Parathyroid adenoma (tissue), 2 donors: Measurements from ENCODE around the gene GIMAP8.

ENCODE experiments used
- H2AFZ ChIP-seq: fragments of 300-600 bp; sonication (generic); one replicate; pipeline ENCODE4 v1.7.0; 2017; ENCODE audit warnings: antibody characterized with exemption, mild to moderate bottlenecking
- H3K27ac ChIP-seq: fragments of 300-600 bp; sonication (generic); one replicate; pipeline ENCODE4 v1.7.0; 2017
- H3K27me3 ChIP-seq: fragments of 300-600 bp; sonication (generic); one replicate; pipeline ENCODE4 v1.7.0; 2017; ENCODE audit warnings: low read length; ENCODE audit not compliant: control insufficient read depth, insufficient read depth
- H3K36me3 ChIP-seq: fragments of 300-600 bp; sonication (generic); one replicate; pipeline ENCODE4 v1.7.0; 2017; ENCODE audit warnings: low read length; ENCODE audit not compliant: control insufficient read depth, insufficient read depth
- H3K4me1 ChIP-seq: fragments of 300-600 bp; sonication (generic); one replicate; pipeline ENCODE4 v1.7.0; 2017; ENCODE audit warnings: control low read depth
- H3K4me2 ChIP-seq: fragments of 300-600 bp; sonication (generic); one replicate; pipeline ENCODE4 v1.7.0; 2017; ENCODE audit warnings: low read length
- H3K4me3 ChIP-seq: fragments of 300-600 bp; sonication (generic); one replicate; pipeline ENCODE4 v1.7.0; 2017; ENCODE audit warnings: low read depth, low read length
- H3K79me2 ChIP-seq: fragments of 300-600 bp; sonication (generic); one replicate; pipeline ENCODE4 v1.7.0; 2017; ENCODE audit warnings: control low read depth
- H3K9ac ChIP-seq: fragments of 300-600 bp; sonication (generic); one replicate; pipeline ENCODE4 v1.7.0; 2017; ENCODE audit warnings: mild to moderate bottlenecking
- H3K9me3 ChIP-seq: fragments of 300-600 bp; sonication (generic); one replicate; pipeline ENCODE4 v1.7.0; 2017; ENCODE audit warnings: low read length; ENCODE audit not compliant: control insufficient read depth
- CTCF ChIP-seq: fragments of 300-600 bp; sonication (generic); IDR thresholded peaks from one replicate; pipeline ENCODE4 v1.7.0; 2017; ENCODE audit warnings: antibody characterized with exemption, mild to moderate bottlenecking
- donor health status: primary hyperparathyroidism.

Gene GIMAP8

GRCh38 chr7:150411606-150412005 is 38.8 kb upstream of the GIMAP8 start:
- Histone ChIP-seq H3K9ac (no peak overlapping the region), H3K27me3 (no peaks in the 10 kb centered on the region), H3K4me3 (no peak overlapping the region), H3K36me3 (no peaks in the 10 kb centered on the region), H3K4me2 (no peak overlapping the region), H3K9me3 (no peaks in the 10 kb centered on the region), H3K27ac (peak overlapping the region; percentile 60), H2AFZ (no peak overlapping the region), H3K79me2 (no peaks in the 10 kb centered on the region), H3K4me1 (peaks cover 30% of the 10 kb centered on the region)
- no peak for TF ChIP-seq CTCF

DNA sequence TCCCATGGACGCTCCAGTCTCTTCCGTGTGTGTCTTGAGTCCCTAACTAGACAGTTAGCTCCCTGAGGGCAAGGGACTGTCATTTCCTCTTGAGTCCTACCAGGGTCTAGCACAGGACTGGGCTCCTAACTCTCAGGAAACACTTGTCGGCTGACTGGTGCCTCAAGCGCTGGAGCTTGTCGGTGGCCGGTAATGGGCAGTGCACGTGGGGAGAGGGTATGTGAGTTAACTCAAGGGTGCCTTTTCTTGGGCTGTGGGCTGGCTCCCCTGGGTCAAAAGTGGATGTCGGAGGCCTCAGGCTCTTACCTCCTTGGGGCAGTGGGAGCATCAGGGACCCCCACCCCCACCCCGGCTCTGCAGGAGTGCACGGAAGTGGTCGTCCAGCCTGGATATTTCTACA is 38.4 kb upstream of the GIMAP8 start:
- Histone ChIP-seq H2AFZ (no peak overlapping the region), H3K9ac (no peak overlapping the region), H3K36me3 (no peaks in the 10 kb centered on the region), H3K4me1 (peaks cover 30% of the 10 kb centered on the region), H3K27me3 (no peaks in the 10 kb centered on the region), H3K4me3 (no peak overlapping the region), H3K79me2 (no peaks in the 10 kb centered on the region), H3K4me2 (no peak overlapping the region), H3K9me3 (no peaks in the 10 kb centered on the region), H3K27ac (no peak overlapping the region)
- TF ChIP-seq CTCF = no peak

DNA sequence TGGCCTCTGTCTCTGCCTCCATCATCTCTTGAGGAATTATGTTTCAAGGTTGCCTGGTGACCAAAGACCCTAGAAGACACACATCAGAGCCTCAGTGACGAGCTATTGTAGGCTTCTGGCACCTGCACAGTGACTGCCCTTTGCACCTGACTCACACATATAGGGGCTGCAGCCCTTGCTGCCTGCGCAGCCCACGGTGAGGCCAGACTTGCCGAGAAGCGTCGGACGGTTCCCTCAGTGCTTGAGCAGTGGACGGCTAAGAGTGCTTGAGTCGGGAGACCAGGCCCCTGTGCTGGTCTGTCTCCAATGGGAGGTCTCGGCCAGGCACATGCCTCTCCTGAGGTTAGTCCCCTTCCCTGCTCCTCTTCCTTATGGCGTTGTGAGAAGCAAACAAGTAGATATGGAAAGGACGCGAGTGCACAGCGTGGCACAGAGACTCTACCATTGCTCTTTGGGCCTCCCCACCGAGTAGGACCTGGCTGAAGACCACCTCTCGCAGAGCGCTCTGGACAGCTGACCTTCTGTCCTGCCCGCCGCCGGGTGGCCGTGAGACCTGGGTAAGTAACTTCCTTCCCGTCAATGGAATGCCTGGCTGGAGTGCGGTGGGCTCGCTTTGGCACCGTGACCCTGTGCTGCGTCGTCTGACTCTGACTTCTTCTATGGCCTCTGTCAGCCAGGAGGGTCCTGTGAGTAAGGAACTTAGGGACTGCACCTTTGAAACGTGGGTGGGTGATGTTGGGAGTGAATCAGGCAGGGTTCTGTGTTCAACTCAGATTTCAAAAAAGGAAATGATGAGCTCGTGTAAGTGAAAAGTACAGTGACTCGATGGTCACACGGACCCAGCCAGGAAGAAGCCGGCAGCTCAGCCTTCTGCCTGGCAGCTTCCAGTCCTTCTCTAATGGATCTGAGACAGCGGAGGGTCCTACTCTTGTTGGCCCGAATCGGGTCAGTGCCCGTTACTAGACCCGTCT is 37.6 kb upstream of the GIMAP8 start:
- Histone ChIP-seq H3K36me3 (no peaks in the 10 kb centered on the region), H3K9me3 (no peaks in the 10 kb centered on the region), H3K27me3 (no peaks in the 10 kb centered on the region), H2AFZ (no peak overlapping the region), H3K9ac (no peak overlapping the region), H3K27ac (no peak overlapping the region), H3K4me2 (no peak overlapping the region), H3K4me1 (peaks cover 30% of the 10 kb centered on the region), H3K79me2 (no peaks in the 10 kb centered on the region), H3K4me3 (no peak overlapping the region)
- no peak for TF ChIP-seq CTCF

DNA sequence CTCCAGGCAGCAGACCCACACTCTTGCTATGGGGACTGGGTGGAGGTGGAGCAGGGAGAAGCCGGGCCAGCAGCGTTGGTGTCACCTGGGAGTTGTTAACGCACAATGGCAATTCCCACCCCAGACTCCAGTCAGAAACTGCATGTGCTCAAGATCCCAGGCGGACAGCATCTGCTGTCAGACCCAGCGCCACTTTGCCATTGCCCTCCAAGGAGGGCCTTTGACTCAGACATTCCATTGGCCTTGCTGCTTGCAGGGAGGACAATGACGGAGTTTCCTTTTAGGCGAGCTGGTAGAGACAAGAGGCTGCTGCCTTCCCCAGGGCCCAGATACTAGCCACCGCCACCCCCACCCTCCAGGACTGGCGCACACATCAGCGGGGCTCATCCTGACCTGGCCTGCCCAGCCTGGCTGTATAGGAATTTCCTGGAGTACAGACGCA is 36.8 kb upstream of the GIMAP8 start:
- Histone ChIP-seq H3K9ac (no peak overlapping the region), H3K27me3 (no peaks in the 10 kb centered on the region), H3K4me3 (no peak overlapping the region), H3K27ac (no peak overlapping the region), H3K9me3 (no peaks in the 10 kb centered on the region), H2AFZ (no peak overlapping the region), H3K4me1 (peaks cover 30% of the 10 kb centered on the region), H3K4me2 (no peak overlapping the region), H3K79me2 (no peaks in the 10 kb centered on the region), H3K36me3 (no peaks in the 10 kb centered on the region)
- no peak for TF ChIP-seq CTCF
